ENCODE results near the gene EVPLL.
"Not testable (repeated sequence)": the region's sequence is repeated elsewhere in the genome, so short reads cannot be mapped to it uniquely, and the experiment has no call there.

Gene EVPLL

GRCh38 chr17:18426639-18427038 is 49.1 kb downstream of the EVPLL start:
- not testable (repeated sequence) for DNase-seq

GRCh38 chr17:18432206-18432605 is 54.6 kb downstream of the EVPLL start:
- DNase-seq: not testable (repeated sequence)

Data from NCI-H1105 treated with DMSO at 0.1 percent for 48 hours (cell line).